ENCODE measurements around the gene WTAP. TPM values are rescaled to one million over a fixed set of nuclear protein-coding genes. Genes with fewer than 3 reads are reported as not detected.

WTAP gene
- total and polyA plus RNA-seq, 2 of the 8 experiments (the other 6 are each of a cell fraction or from before 2014, with no cell fraction given), result 32.6 to 120 TPM

GRCh38 chr6:159693128-159693893, 34.0 kb upstream of the WTAP start, which contains the start of gene SOD2:
SOD2 (minus strand) TSS chr6:159693241; CDS start chr6:159693167, 74 bp downstream.
- H2BK20ac ChIP-seq (ENCODE audit: low read length), result no peak within 1 kb of the TSS
- peak within 1 kb of the TSS; percentile 95 for H4K8ac ChIP-seq (ENCODE audit: extremely low read depth, insufficient read depth, low read length)
- H3K4me2 ChIP-seq (ENCODE audit: insufficient read depth in 1 of 2, low read depth in 2 of 2, low read length in 2 of 2), result peak within 1 kb of the TSS; percentile 90 to 96
- no peak within 1 kb of the TSS for H3K23ac ChIP-seq (ENCODE audit: insufficient read length)
- H3K23me2 ChIP-seq (ENCODE audit: low read depth, low read length), result peaks cover 14% of the 10 kb centered on the region
- FAIRE-seq (no peak), DNase-seq (ENCODE audit: low read depth in 1 of 2, low spot score in 2 of 2) (peak; percentile 53 to 92)
- H4K5ac ChIP-seq (ENCODE audit: insufficient read length, low read depth, low read length), result peak within 1 kb of the TSS; percentile 96
- POLR2A ChIA-PET (ENCODE audit: partially characterized antibody), result interaction anchor here (0.6 to 4.5 kb wide), 17 partner anchors 9 to 524 kb away, joined by 3 to 32 read pairs (median 5); partner anchors contain the start of genes ACAT2, FNDC1, MRPL18 and TCP1
- peaks cover 3 to 30% of the 10 kb centered on the region in 2 experiments; a peak in 3 of 4 replicates for H3K79me2 ChIP-seq (ENCODE audit: control insufficient read depth in 1 of 2, insufficient read depth in 2 of 2, low read length in 2 of 2)
- peaks cover 0 to 3% (median 2%) of the 10 kb centered on the region in 4 experiments; a peak in 2 of 8 replicates for H3K36me3 ChIP-seq (ENCODE audit: control insufficient read depth in 2 of 4, insufficient read depth in 4 of 4, low read length in 3 of 4)
- no peak within 1 kb of the TSS for H2AK5ac ChIP-seq (ENCODE audit: low read depth, low read length)
- peak within 1 kb of the TSS; percentile 90 for H3K18ac ChIP-seq (ENCODE audit: extremely low read depth, low read length)
- peak within 1 kb of the TSS; percentile 51 to 99 (median 88) for H3K4me3 ChIP-seq (ENCODE audit: extremely low read depth in 1 of 4, insufficient read depth in 2 of 4, low read depth in 3 of 4, low read length in 4 of 4)
- H4K20me1 ChIP-seq (replicated peaks in 1 of 2; ENCODE audit: control insufficient read depth in 1 of 2, insufficient read depth in 2 of 2, low read length in 2 of 2), result peaks cover 4 to 12% of the 10 kb centered on the region in 2 experiments
- H2BK15ac ChIP-seq (ENCODE audit: low read length), result peak within 1 kb of the TSS; percentile 81
- CTCF ChIA-PET (ENCODE audit: partially characterized antibody), result interaction anchor here (1.1 to 1.6 kb wide), 2 partner anchors 27 to 524 kb away, joined by 3 to 4 read pairs; partner anchors contain the start of gene FNDC1
- no peak within 1 kb of the TSS for H4K91ac ChIP-seq (replicated peaks; ENCODE audit: insufficient read length, low read length)
- H3K14ac ChIP-seq (ENCODE audit: insufficient read length), result no peak within 1 kb of the TSS
- H3K4ac ChIP-seq (replicated peaks; ENCODE audit: insufficient read length, low read depth, low read length), result no peak within 1 kb of the TSS
- 4% methylated on average over 39 of the region's 74 CpGs; no CpG with 5 or more reads in 1 of the 2 experiments for WGBS, 2 experiments (ENCODE audit: extremely low coverage in 1 of 2, insufficient coverage in 1 of 2, insufficient read length in 1 of 2, insufficient replicate concordance in 2 of 2, low coverage in 1 of 2, low lambda C conversion rate in 2 of 2, missing lambda C conversion rate in 1 of 2)
- peaks cover 5% of the 10 kb centered on the region for H3K79me1 ChIP-seq (ENCODE audit: low read depth, low read length)
- peak within 1 kb of the TSS; percentile 74 to 87 (median 80) for H3K9ac ChIP-seq (replicated peaks in 1 of 4; ENCODE audit: extremely low read depth in 1 of 4, low read depth in 3 of 4, low read length in 3 of 4)
- peak within 1 kb of the TSS; percentile 96 for H3K56ac ChIP-seq (replicated peaks; ENCODE audit: insufficient read length, low read depth, low read length)
- peak within 1 kb of the TSS; percentile 84; the same call in 1 of the 2 replicates for H2BK12ac ChIP-seq (ENCODE audit: low read depth, low read length)
- H3K9me3 ChIP-seq (ENCODE audit: insufficient read depth in 2 of 2, low read depth in 1 of 2, low read length in 1 of 2), result no peaks in the 10 kb centered on the region
- peak within 1 kb of the TSS; percentile 94 for H2BK5ac ChIP-seq (ENCODE audit: low read depth, low read length)
- H2BK120ac ChIP-seq (replicated peaks; ENCODE audit: low read depth, low read length), result peak within 1 kb of the TSS; percentile 83
- H3K4me1 ChIP-seq (replicated peaks in 1 of 4; ENCODE audit: control insufficient read depth in 3 of 4, insufficient read depth in 4 of 4, low read length in 3 of 4), result peaks cover 3 to 15% (median 8%) of the 10 kb centered on the region in 4 experiments
- peak within 1 kb of the TSS; percentile 95 for H3K27ac ChIP-seq (ENCODE audit: low read depth, low read length)
- H2AFZ ChIP-seq (ENCODE audit: low read length), result peak within 1 kb of the TSS; percentile 78
- no peaks in the 10 kb centered on the region for H3K27me3 ChIP-seq (replicated peaks in 1 of 4; ENCODE audit: control insufficient read depth in 3 of 4, extremely low read depth in 1 of 4, insufficient read depth in 3 of 4, low read length in 3 of 4)
- peak; percentile 82 for TF ChIP-seq TBP (IDR thresholded peaks at IDR 0.05; ENCODE audit: low read depth, low read length)
- TF ChIP-seq JUND (IDR thresholded peaks at IDR 0.05; ENCODE audit: low read length), result peak; percentile 89
- TF ChIP-seq, protein P1, sequence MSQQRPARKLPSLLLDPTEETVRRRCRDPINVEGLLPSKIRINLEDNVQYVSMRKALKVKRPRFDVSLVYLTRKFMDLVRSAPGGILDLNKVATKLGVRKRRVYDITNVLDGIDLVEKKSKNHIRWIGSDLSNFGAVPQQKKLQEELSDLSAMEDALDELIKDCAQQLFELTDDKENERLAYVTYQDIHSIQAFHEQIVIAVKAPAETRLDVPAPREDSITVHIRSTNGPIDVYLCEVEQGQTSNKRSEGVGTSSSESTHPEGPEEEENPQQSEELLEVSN (IDR thresholded peaks at IDR 0.05), result 0 out of 2 replicates have a peak, but pooled peaks have one; percentile 24
- TF ChIP-seq MAX (IDR thresholded peaks at IDR 0.05), result peak; percentile 61
- TF ChIP-seq POLR2A (IDR thresholded peaks at IDR 0.05; ENCODE audit: control extremely low read depth in 1 of 2, low read depth in 2 of 2, low read length in 2 of 2), result peak; percentile 74 to 85
- TF ChIP-seq CREB1 (IDR thresholded peaks at IDR 0.05), result 0 out of 2 replicates have a peak, but pooled peaks have one; percentile 6
- TF ChIP-seq, protein P2, sequence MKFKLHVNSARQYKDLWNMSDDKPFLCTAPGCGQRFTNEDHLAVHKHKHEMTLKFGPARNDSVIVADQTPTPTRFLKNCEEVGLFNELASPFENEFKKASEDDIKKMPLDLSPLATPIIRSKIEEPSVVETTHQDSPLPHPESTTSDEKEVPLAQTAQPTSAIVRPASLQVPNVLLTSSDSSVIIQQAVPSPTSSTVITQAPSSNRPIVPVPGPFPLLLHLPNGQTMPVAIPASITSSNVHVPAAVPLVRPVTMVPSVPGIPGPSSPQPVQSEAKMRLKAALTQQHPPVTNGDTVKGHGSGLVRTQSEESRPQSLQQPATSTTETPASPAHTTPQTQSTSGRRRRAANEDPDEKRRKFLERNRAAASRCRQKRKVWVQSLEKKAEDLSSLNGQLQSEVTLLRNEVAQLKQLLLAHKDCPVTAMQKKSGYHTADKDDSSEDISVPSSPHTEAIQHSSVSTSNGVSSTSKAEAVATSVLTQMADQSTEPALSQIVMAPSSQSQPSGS (IDR thresholded peaks at IDR 0.05; ENCODE audit: low read length), result no peak
- no peak for TF ChIP-seq SP2 (IDR thresholded peaks at IDR 0.05; ENCODE audit: low read length)
- no peak for TF ChIP-seq RNF2 (IDR thresholded peaks at IDR 0.05; ENCODE audit: borderline replicate concordance, low read depth, low read length, missing control alignments, poor library complexity, severe bottlenecking)
